K562 (cell line): ENCODE measurements around the gene RPS2. TPM values are rescaled to one million over a fixed set of nuclear protein-coding genes. Genes with fewer than 3 reads are reported as not detected.

Source experiments
- ATAC-seq: fragments of 200-7000 bp; cut with Tn5 transposase; 3 replicates; pipeline ENCODE4 v1.9.1; 2020; ENCODE audit warnings: moderate library complexity
- BruUV-seq: library from RNA; stranded (reverse); fragments of 400-500 nt; replicated peaks from 2 replicates; lab custom pipeline; 2021; lab: Mats Ljungman, UMichigan
- CTCF ChIA-PET: fragments of 300-600 bp; formaldehyde crosslinking; extraction: SDS; loops from one replicate; lab custom pipeline; 2021; ENCODE audit warnings: low intra/inter-chr PET ratio; lab: Yijun Ruan, JAX
- POLR2A ChIA-PET: fragments of 300-600, 350-650 bp; sonication (Branson Sonifier 250); formaldehyde crosslinking; extraction: SDS; loops from one replicate; lab custom pipeline; 2021; ENCODE audit warnings: antibody characterized with exemption, inconsistent platforms; lab: Yijun Ruan, JAX
- DNase-seq, 4 experiments: peaks; one replicate each; pipeline versions ENCODE4 v3.0.0 to v3.0.0-alpha.2; 2011 to 2018; ENCODE audit warnings: low spot score in 3 of 4, mixed read lengths in 3 of 4; ENCODE audit errors: extremely low read depth in 1 of 4
- FAIRE-seq: peaks from 2 replicates; lab custom pipeline; 2011; peaks lifted over from hg19 to GRCh38; lab: Jason Lieb, UNC
- H2AFZ ChIP-seq: 2 replicates; pipeline ENCODE4 v1.6.0; 2011; ENCODE audit warnings: low read depth, low read length, control low read depth, inconsistent platforms
- H3K27ac ChIP-seq: fragments of 200-600 bp; 3 replicates; pipeline ENCODE4 v1.8.0; 2011; ENCODE audit warnings: low read depth, mild to moderate bottlenecking, control low read depth, inconsistent platforms, low read length, moderate library complexity, mixed read lengths; ENCODE audit errors: extremely low read depth
- H3K27me3 ChIP-seq, 2 experiments: fragments of 300-600 bp in 1 of 2; 2 replicates in 1 of 2; 3 replicates in 1 of 2; pipeline versions ENCODE4 v1.6.0 to v1.8.0; 2011; ENCODE audit warnings: inconsistent platforms in 2 of 2, low read length in 2 of 2, mild to moderate bottlenecking in 1 of 2, mixed read lengths in 1 of 2, moderate library complexity in 1 of 2; ENCODE audit not compliant: control insufficient read depth in 2 of 2, insufficient read depth in 2 of 2
- H3K36me3 ChIP-seq: fragments of 300-600 bp; 3 replicates; pipeline ENCODE4 v1.8.0; 2011; ENCODE audit warnings: mild to moderate bottlenecking, low read length, inconsistent platforms; ENCODE audit not compliant: control insufficient read depth, insufficient read depth
- H3K4me1 ChIP-seq, 2 experiments: fragments of 200-600 bp in 1 of 2; replicated peaks in 1 of 2; 2 replicates in 1 of 2; 3 replicates in 1 of 2; pipeline versions ENCODE4 v1.5.1 to v1.8.0; 2011; ENCODE audit warnings: inconsistent platforms in 2 of 2, low read length in 2 of 2, mild to moderate bottlenecking in 1 of 2, mixed read lengths in 1 of 2, moderate library complexity in 1 of 2; ENCODE audit not compliant: control insufficient read depth in 2 of 2, insufficient read depth in 2 of 2
- H3K4me2 ChIP-seq: 2 replicates; pipeline ENCODE4 v1.6.1; 2011; ENCODE audit warnings: low read length, control low read depth, inconsistent platforms, mixed read lengths; ENCODE audit not compliant: insufficient read depth
- H3K4me3 ChIP-seq: fragments of 200-600 bp; sonication (generic), shearing (Covaris generic); 2 replicates; pipeline ENCODE4 v1.5.1; 2016; ENCODE audit warnings: control low read depth, inconsistent platforms
- H3K79me2 ChIP-seq: fragments of 200-600 bp; 3 replicates; pipeline ENCODE4 v1.8.0; 2011; ENCODE audit warnings: low read length, inconsistent platforms; ENCODE audit not compliant: control insufficient read depth, insufficient read depth
- H3K9ac ChIP-seq, 2 experiments: 2 replicates each; pipeline versions ENCODE4 v1.6.0 to v1.6.1; 2011; ENCODE audit warnings: low read depth in 2 of 2, low read length in 2 of 2, control low read depth in 1 of 2, inconsistent platforms in 1 of 2, mild to moderate bottlenecking in 1 of 2, mixed read lengths in 1 of 2; ENCODE audit not compliant: insufficient read depth in 1 of 2
- H3K9me1 ChIP-seq: one replicate; pipeline ENCODE4 v1.6.0; 2011; ENCODE audit warnings: inconsistent platforms, mild to moderate bottlenecking, low read length, moderate library complexity; ENCODE audit not compliant: control insufficient read depth, insufficient read depth
- H3K9me3 ChIP-seq: replicated peaks from 2 replicates; pipeline ENCODE4 v1.5.1; 2011; ENCODE audit warnings: low read depth, low read length, inconsistent platforms; ENCODE audit not compliant: control insufficient read depth, insufficient read depth
- H4K20me1 ChIP-seq: replicated peaks from 2 replicates; pipeline ENCODE4 v1.6.1; 2011; ENCODE audit warnings: low read length, inconsistent platforms, mixed read lengths; ENCODE audit not compliant: control insufficient read depth, insufficient read depth
- CBX8 ChIP-seq: fragments of 200-600 bp; sonication (generic); IDR thresholded peaks from 2 replicates; pipeline ENCODE4 v1.6.1; 2012; ENCODE audit warnings: borderline replicate concordance, mixed run types, low read depth, mild to moderate bottlenecking, moderate library complexity, mixed read lengths, low read length, control low read depth, inconsistent platforms; ENCODE audit not compliant: poor library complexity, severe bottlenecking; ENCODE audit errors: extremely low read depth
- E2F3 ChIP-seq: fragments of 250-450 bp; sonication (Bioruptor Pico); IDR thresholded peaks from 2 replicates; pipeline ENCODE4 v1.4.0; 2020; ENCODE audit warnings: mild to moderate bottlenecking
- MAZ ChIP-seq, 2 experiments: fragments of 450-650 bp in 1 of 2; sonication (generic) in 1 of 2; formaldehyde crosslinking; IDR thresholded peaks in 1 of 2; conservative IDR thresholded peaks in 1 of 2; 2 replicates each; pipeline versions ENCODE4 v1.4.0 to v1.5.0; 2020; ENCODE audit warnings: mild to moderate bottlenecking in 1 of 2, missing genetic modification reagents in 1 of 2
- SIN3A ChIP-seq, 2 experiments: fragments of 150-350 bp in 1 of 2; IDR thresholded peaks; 2 replicates each; pipeline ENCODE4 v1.6.1; 2011 to 2016; ENCODE audit warnings: borderline replicate concordance in 2 of 2, low read depth in 2 of 2, low read length in 2 of 2, mild to moderate bottlenecking in 2 of 2, moderate library complexity in 2 of 2; ENCODE audit not compliant: control insufficient read depth in 1 of 2
- SP1 ChIP-seq: sonication (generic); formaldehyde crosslinking; IDR thresholded peaks from 2 replicates; pipeline ENCODE4 v1.8.1; 2022; ENCODE audit warnings: mild to moderate bottlenecking, missing genetic modification reagents
- TFAP4 ChIP-seq: sonication (generic); formaldehyde crosslinking; IDR thresholded peaks from 2 replicates; pipeline ENCODE4 v1.8.0; 2022; ENCODE audit warnings: missing genetic modification reagents, mild to moderate bottlenecking, moderate library complexity, borderline replicate concordance
- ZNF232 ChIP-seq: sonication (generic); formaldehyde crosslinking; IDR thresholded peaks from 2 replicates; pipeline ENCODE4 v1.8.0; 2022; ENCODE audit warnings: mild to moderate bottlenecking, missing genetic modification reagents
- ZNF318 ChIP-seq, 2 experiments: fragments of 450-650 bp; IDR thresholded peaks; 2 replicates each; pipeline ENCODE4 v1.6.1; 2016; ENCODE audit warnings: mild to moderate bottlenecking in 2 of 2, borderline replicate concordance in 1 of 2, low read depth in 1 of 2, moderate library complexity in 1 of 2
- WGBS: fragments of 100-300 bp; shearing (Covaris generic); methylation state at CpG from one replicate; pipeline ENCODE4 v1.1.6; 2016; ENCODE audit warnings: low coverage, mixed read lengths; ENCODE audit not compliant: insufficient coverage; ENCODE audit errors: missing lambda C conversion rate; 5-methylcytosine and 5-hydroxymethylcytosine counted together
- in situ Hi-C: fragments of 300-500 bp; cut with MboI; formaldehyde crosslinking; loops from 4 replicates; pipeline ENCODE4 v1.15.0; 2018; ENCODE audit warnings: inconsistent platforms, mixed read lengths
- intact Hi-C: fragments of 100-400 bp; cut with micrococcal nuclease; formaldehyde crosslinking; loops from 2 replicates; pipeline ENCODE4 v1.14.2; 2022
- polyA plus RNA-seq, 8 experiments: library from polyadenylated mRNA; depleted of rRNA in 4 of 8; stranded (reverse) in 5 of 8; unstranded in 3 of 8; fragments of >200 nt; fragmentation: Nextera tagmentation in 2 of 8; fragmentation: Illumina TruSeq in 1 of 8; extraction: Ambion mirVana in 2 of 8; extraction: Trizol in 1 of 8; gene quantifications; 2 replicates each; pipeline versions ENCODE4 v1.2.1 to v1.2.3, GENCODE V29; 2011 to 2014; ENCODE audit warnings: inconsistent platforms in 1 of 8, missing spikeins in 1 of 8
- total RNA-seq, 7 experiments: library from RNA; depleted of rRNA in 6 of 7; stranded (reverse); fragments of >200 nt in 6 of 7; fragmentation: Illumina TruSeq in 2 of 7; extraction: Trizol in 2 of 7; gene quantifications; 2 replicates each; pipeline versions ENCODE4 v1.2.1 to v1.2.3, GENCODE V29; 2011 to 2021; ENCODE audit warnings: low replicate concordance in 1 of 7

Gene RPS2
- total and polyA plus RNA-seq, 9 of the 15 experiments (the other 6 are each of a cell fraction or from before 2014, with no cell fraction given): 834 to 4,794 (median 3,793) TPM

DNA sequence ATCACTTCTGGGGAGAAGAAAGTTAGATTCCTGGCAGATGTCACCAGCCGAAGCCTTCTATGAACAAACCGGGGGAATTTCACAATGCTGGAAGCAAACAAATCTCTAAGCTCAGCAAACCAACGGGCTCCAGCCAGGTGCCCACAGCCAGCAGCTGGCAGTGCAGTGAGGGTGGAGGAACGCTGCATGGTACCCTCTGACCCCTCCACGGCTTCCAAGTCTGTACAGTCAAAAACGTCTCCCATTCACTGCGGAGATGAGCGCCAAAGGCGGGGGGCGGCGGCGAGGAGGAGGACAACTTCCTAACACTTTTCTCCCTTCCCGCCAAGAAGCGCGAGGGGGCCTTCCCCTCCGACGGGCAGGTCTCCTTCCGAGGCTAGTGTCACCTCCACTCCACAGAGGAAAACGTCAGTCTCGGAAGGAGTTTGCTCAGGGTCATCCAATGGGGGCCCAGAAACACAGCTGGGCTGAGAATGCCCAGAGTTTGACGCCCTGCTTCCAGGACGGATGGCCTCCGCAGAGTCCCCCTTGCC, 44.1 kb upstream of the RPS2 start (continued):
- TF ChIP-seq SIN3A (IDR thresholded peaks at IDR 0.05; ENCODE audit: borderline replicate concordance in 2 of 2, control insufficient read depth in 1 of 2, low read depth in 2 of 2, low read length in 2 of 2) (peak in 1 of 2 experiments; percentile 62; a peak in 1 of 4 replicates), CBX8 (no peak), E2F3 (CRISPR knock-in tag) (no peak), ZNF232 (CRISPR knock-in tag) (0 out of 2 replicates have a peak, but pooled peaks have one; percentile 26)

GRCh38 chr16:2008009-2008526, 43.4 kb upstream of the RPS2 start:
- in situ Hi-C loops (no loop called here), intact Hi-C loops (loop anchor here (2.0 kb wide), 1 partner anchor 15 kb away; no protein-coding TSS in a partner anchor)
- H3K9ac ChIP-seq: peak overlapping the region; percentile 91 to 99
- peak; percentile 0; the same call in 1 of the 3 replicates for ATAC-seq
- CTCF ChIA-PET: no interaction called here
- no peak for FAIRE-seq
- H3K27ac ChIP-seq: peak overlapping the region; percentile 42; the same call in 2 of the 3 replicates
- peaks cover 49% of the 10 kb centered on the region; the same call in 2 of the 3 replicates for H3K36me3 ChIP-seq
- H3K9me1 ChIP-seq: peaks cover 19% of the 10 kb centered on the region
- WGBS: 11% methylated on average over 15 of the region's 15 CpGs
- peaks cover 46% of the 10 kb centered on the region for H4K20me1 ChIP-seq
- H3K4me1 ChIP-seq: peaks cover 27 to 75% of the 10 kb centered on the region in 2 experiments
- POLR2A ChIA-PET: interaction anchor here (0.6 to 2.6 kb wide), 4 partner anchors 11 to 147 kb away, joined by 3 to 13 read pairs (median 6); partner anchors contain the start of genes RPS2 and TRAF7
- H3K79me2 ChIP-seq: peaks cover 78% of the 10 kb centered on the region
- BruUV-seq: TSS peak; percentile 79
- H3K27me3 ChIP-seq: no peaks in the 10 kb centered on the region
- peak overlapping the region; percentile 99 for H3K4me3 ChIP-seq
- H3K4me2 ChIP-seq: peak overlapping the region; percentile 93
- H3K9me3 ChIP-seq: no peaks in the 10 kb centered on the region
- no peak overlapping the region for H2AFZ ChIP-seq
- peak in 2 of 4 experiments; percentile 46 to 53 for DNase-seq
- TF ChIP-seq SP1 (CRISPR knock-in tag): no peak
- peak; percentile 20; the same call in 1 of the 2 replicates for TF ChIP-seq TFAP4
- peak in 1 of 2 experiments; percentile 38; a peak in 1 of 4 replicates for TF ChIP-seq ZNF318 (IDR thresholded peaks at IDR 0.05; ENCODE audit: borderline replicate concordance in 1 of 2, low read depth in 1 of 2)
- TF ChIP-seq MAZ (CRISPR knock-in tag; conservative IDR thresholded peaks at IDR 0.05 in 1 of 2, IDR thresholded peaks at IDR 0.05 in 1 of 2): 0 out of 4 replicates have a peak, but pooled peaks of 1 of the 2 experiments have one; percentile 13
